SK-N-SH (cell line): ENCODE data around the gene UPF2.

ENCODE experiments used
- GABPA ChIP-seq: IDR thresholded peaks from 2 replicates; pipeline ENCODE4 v1.4.0; 2012; ENCODE audit warnings: low read depth, mild to moderate bottlenecking
- GATA2 ChIP-seq: sonication (generic); formaldehyde crosslinking; IDR thresholded peaks from 2 replicates; pipeline ENCODE4 v1.5.0; 2020; ENCODE audit warnings: mild to moderate bottlenecking, missing genetic modification reagents
- POLR2AphosphoS5 ChIP-seq: IDR thresholded peaks from 2 replicates; pipeline ENCODE4 v1.6.1; 2012; ENCODE audit warnings: low read depth, low read length
- RFX5 ChIP-seq: IDR thresholded peaks from 2 replicates; pipeline ENCODE4 v1.6.1; 2012; ENCODE audit warnings: mild to moderate bottlenecking, improper control_type of control experiment, low read length
- RXRA ChIP-seq: IDR thresholded peaks from 2 replicates; pipeline ENCODE4 v1.4.0; 2012; ENCODE audit warnings: low read depth, mild to moderate bottlenecking, borderline replicate concordance
- YY1 ChIP-seq: IDR thresholded peaks from 2 replicates; pipeline ENCODE4 v1.4.0; 2012; ENCODE audit warnings: low read depth, mild to moderate bottlenecking
- TF ChIP-seq, protein P1 (sequence below): fragments of 200-600 bp; sonication (generic); IDR thresholded peaks from 2 replicates; pipeline ENCODE4 v1.6.1; 2017; ENCODE audit warnings: antibody characterized with exemption, mild to moderate bottlenecking, moderate library complexity
- TF ChIP-seq, protein P2 (sequence below): fragments of 150-350 bp; IDR thresholded peaks from 2 replicates; pipeline ENCODE4 v1.6.1; 2017; ENCODE audit warnings: antibody characterized with exemption, low read length, low read depth, borderline replicate concordance
- TF ChIP-seq, protein P3 (sequence below): IDR thresholded peaks from 2 replicates; pipeline ENCODE4 v1.6.1; 2012; ENCODE audit warnings: mild to moderate bottlenecking, low read depth, low read length, moderate library complexity
- TF ChIP-seq, protein P4 (sequence below): fragments of 150-350 bp; IDR thresholded peaks from 2 replicates; pipeline ENCODE4 v1.6.1; 2016; ENCODE audit warnings: mild to moderate bottlenecking, low read depth, low read length

DNA sequence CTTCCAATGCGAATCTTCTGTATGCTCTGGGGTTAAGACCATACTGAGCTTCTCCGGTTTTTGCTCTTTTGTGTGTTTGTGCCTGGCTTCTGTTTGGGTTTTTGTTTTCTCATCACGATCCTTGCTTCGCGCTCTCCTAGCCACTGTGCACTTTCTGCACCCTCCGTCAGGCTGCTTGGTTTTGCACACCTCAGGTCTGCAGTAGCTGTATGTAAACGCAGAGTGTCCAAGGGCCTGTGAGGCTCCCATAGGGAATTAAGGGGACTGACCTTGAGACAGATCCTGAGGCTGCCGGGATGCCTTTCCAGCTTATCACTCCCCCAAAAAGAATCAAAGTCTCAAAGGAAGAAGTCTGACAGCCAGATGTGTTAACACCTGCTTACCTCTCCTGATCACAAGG lies 124.2 kb downstream of the UPF2 start:
- TF ChIP-seq POLR2AphosphoS5 (no peak), RXRA (no peak), GATA2 (CRISPR knock-in tag) (no peak), RFX5 (no peak), YY1 (no peak), GABPA (no peak)
- TF ChIP-seq, protein P1, sequence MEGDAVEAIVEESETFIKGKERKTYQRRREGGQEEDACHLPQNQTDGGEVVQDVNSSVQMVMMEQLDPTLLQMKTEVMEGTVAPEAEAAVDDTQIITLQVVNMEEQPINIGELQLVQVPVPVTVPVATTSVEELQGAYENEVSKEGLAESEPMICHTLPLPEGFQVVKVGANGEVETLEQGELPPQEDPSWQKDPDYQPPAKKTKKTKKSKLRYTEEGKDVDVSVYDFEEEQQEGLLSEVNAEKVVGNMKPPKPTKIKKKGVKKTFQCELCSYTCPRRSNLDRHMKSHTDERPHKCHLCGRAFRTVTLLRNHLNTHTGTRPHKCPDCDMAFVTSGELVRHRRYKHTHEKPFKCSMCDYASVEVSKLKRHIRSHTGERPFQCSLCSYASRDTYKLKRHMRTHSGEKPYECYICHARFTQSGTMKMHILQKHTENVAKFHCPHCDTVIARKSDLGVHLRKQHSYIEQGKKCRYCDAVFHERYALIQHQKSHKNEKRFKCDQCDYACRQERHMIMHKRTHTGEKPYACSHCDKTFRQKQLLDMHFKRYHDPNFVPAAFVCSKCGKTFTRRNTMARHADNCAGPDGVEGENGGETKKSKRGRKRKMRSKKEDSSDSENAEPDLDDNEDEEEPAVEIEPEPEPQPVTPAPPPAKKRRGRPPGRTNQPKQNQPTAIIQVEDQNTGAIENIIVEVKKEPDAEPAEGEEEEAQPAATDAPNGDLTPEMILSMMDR, result no peak
- TF ChIP-seq, protein P2, sequence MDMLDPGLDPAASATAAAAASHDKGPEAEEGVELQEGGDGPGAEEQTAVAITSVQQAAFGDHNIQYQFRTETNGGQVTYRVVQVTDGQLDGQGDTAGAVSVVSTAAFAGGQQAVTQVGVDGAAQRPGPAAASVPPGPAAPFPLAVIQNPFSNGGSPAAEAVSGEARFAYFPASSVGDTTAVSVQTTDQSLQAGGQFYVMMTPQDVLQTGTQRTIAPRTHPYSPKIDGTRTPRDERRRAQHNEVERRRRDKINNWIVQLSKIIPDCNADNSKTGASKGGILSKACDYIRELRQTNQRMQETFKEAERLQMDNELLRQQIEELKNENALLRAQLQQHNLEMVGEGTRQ, result no peak
- TF ChIP-seq, protein P3, sequence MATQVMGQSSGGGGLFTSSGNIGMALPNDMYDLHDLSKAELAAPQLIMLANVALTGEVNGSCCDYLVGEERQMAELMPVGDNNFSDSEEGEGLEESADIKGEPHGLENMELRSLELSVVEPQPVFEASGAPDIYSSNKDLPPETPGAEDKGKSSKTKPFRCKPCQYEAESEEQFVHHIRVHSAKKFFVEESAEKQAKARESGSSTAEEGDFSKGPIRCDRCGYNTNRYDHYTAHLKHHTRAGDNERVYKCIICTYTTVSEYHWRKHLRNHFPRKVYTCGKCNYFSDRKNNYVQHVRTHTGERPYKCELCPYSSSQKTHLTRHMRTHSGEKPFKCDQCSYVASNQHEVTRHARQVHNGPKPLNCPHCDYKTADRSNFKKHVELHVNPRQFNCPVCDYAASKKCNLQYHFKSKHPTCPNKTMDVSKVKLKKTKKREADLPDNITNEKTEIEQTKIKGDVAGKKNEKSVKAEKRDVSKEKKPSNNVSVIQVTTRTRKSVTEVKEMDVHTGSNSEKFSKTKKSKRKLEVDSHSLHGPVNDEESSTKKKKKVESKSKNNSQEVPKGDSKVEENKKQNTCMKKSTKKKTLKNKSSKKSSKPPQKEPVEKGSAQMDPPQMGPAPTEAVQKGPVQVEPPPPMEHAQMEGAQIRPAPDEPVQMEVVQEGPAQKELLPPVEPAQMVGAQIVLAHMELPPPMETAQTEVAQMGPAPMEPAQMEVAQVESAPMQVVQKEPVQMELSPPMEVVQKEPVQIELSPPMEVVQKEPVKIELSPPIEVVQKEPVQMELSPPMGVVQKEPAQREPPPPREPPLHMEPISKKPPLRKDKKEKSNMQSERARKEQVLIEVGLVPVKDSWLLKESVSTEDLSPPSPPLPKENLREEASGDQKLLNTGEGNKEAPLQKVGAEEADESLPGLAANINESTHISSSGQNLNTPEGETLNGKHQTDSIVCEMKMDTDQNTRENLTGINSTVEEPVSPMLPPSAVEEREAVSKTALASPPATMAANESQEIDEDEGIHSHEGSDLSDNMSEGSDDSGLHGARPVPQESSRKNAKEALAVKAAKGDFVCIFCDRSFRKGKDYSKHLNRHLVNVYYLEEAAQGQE, result no peak
- TF ChIP-seq, protein P4, sequence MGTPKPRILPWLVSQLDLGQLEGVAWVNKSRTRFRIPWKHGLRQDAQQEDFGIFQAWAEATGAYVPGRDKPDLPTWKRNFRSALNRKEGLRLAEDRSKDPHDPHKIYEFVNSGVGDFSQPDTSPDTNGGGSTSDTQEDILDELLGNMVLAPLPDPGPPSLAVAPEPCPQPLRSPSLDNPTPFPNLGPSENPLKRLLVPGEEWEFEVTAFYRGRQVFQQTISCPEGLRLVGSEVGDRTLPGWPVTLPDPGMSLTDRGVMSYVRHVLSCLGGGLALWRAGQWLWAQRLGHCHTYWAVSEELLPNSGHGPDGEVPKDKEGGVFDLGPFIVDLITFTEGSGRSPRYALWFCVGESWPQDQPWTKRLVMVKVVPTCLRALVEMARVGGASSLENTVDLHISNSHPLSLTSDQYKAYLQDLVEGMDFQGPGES, result no peak
